Mononuclear cell (primary cell): ENCODE results near the gene ZNF575. TPM values are rescaled to one million over a fixed set of nuclear protein-coding genes. Genes with fewer than 3 reads are reported as not detected.

Source experiments
- total RNA-seq: library from RNA; depleted of rRNA; stranded (reverse); fragments of >200 nt; gene quantifications from one replicate; pipeline ENCODE4 v1.2.3, GENCODE V29; 2012

ZNF575 gene
- total RNA-seq, 1 donor = 0.31 TPM

Other genes with a start within 250 kb of the ZNF575 start
- not detected for gene CD177, start 179.5 kb upstream of the ZNF575 start, total RNA-seq
- 0.10 TPM for gene TEX101, start 118.3 kb upstream of the ZNF575 start, total RNA-seq
- gene LYPD3, start 67.6 kb upstream of the ZNF575 start, total RNA-seq = 3.5 TPM
- 17.1 TPM for gene PHLDB3, start 28.4 kb upstream of the ZNF575 start, total RNA-seq
- 30.6 TPM for gene ETHE1, start 6.0 kb upstream of the ZNF575 start, total RNA-seq
- gene XRCC1, start 42.3 kb downstream of the ZNF575 start, total RNA-seq = 14.2 TPM
- 0.63 TPM for gene PINLYP, start 42.6 kb downstream of the ZNF575 start, total RNA-seq
- gene IRGQ, start 62.9 kb downstream of the ZNF575 start, total RNA-seq = 19.5 TPM
- 3.9 TPM for gene ZNF576, start 63.4 kb downstream of the ZNF575 start, total RNA-seq
- 0.10 TPM for gene SRRM5, start 78.9 kb downstream of the ZNF575 start, total RNA-seq
- 22.5 TPM for gene ZNF428, start 86.4 kb downstream of the ZNF575 start, total RNA-seq
- gene CADM4, start 106.7 kb downstream of the ZNF575 start, total RNA-seq = 0.42 TPM
- gene PLAUR, start 137.0 kb downstream of the ZNF575 start, total RNA-seq = 344 TPM
- gene IRGC, start 182.9 kb downstream of the ZNF575 start, total RNA-seq = not detected
- 11.4 TPM for gene SMG9, start 221.8 kb downstream of the ZNF575 start, total RNA-seq
- 9.9 TPM for gene KCNN4, start 247.8 kb downstream of the ZNF575 start, total RNA-seq